Neural progenitor cell (in vitro differentiated cells): Measurements from ENCODE around the gene SIGLEC5. TPM values are rescaled to one million over a fixed set of nuclear protein-coding genes. Genes with fewer than 3 reads are reported as not detected.
"Not testable (repeated sequence)": the region's sequence is repeated elsewhere in the genome, so short reads cannot be mapped to it uniquely, and the experiment has no call there.

Source experiments
- DNase-seq: peaks from one replicate; pipeline ENCODE4 v3.0.0-alpha.2; 2016; ENCODE audit warnings: low spot score
- H2AFZ ChIP-seq: fragments of 200-600 bp; sonication (generic); replicated peaks from 2 replicates; pipeline ENCODE4 v1.6.1; 2016; ENCODE audit warnings: antibody characterized with exemption
- H3F3A ChIP-seq: fragments of 200-600 bp; sonication (generic); 2 replicates; pipeline ENCODE4 v1.6.1; 2016; ENCODE audit warnings: antibody characterized with exemption, low read depth
- H3K27ac ChIP-seq: fragments of 200-600 bp; sonication (generic); 2 replicates; pipeline ENCODE4 v1.5.1; 2016; ENCODE audit warnings: mild to moderate bottlenecking
- H3K27me3 ChIP-seq: fragments of 200-600 bp; sonication (generic); 2 replicates; pipeline ENCODE4 v1.6.1; 2016; ENCODE audit warnings: mild to moderate bottlenecking, moderate library complexity
- H3K36me3 ChIP-seq: fragments of 200-600 bp; sonication (generic); 2 replicates; pipeline ENCODE4 v1.5.1; 2016
- H3K4me1 ChIP-seq: fragments of 200-600 bp; sonication (generic); 2 replicates; pipeline ENCODE4 v1.6.1; 2016; ENCODE audit warnings: mixed run types
- H3K4me2 ChIP-seq: fragments of 200-600 bp; sonication (generic); 2 replicates; pipeline ENCODE4 v1.6.1; 2016
- H3K4me3 ChIP-seq: fragments of 200-600 bp; sonication (generic); 2 replicates; pipeline ENCODE4 v1.5.1; 2016
- H3K79me2 ChIP-seq: fragments of 200-600 bp; sonication (generic); 2 replicates; pipeline ENCODE4 v1.6.1; 2016; ENCODE audit warnings: low read depth
- H3K9ac ChIP-seq: fragments of 200-600 bp; sonication (generic); 2 replicates; pipeline ENCODE4 v1.6.1; 2016
- H3K9me3 ChIP-seq: fragments of 200-600 bp; sonication (generic); 2 replicates; pipeline ENCODE4 v1.5.1; 2016; ENCODE audit warnings: low read depth
- H4K20me1 ChIP-seq: fragments of 200-600 bp; sonication (generic); 2 replicates; pipeline ENCODE4 v1.6.1; 2016; ENCODE audit warnings: low read depth
- H3K27ac Mint-ChIP-seq: 3 replicates; pipeline ENCODE4 v1.8.0; 2021; ENCODE audit warnings: mixed read lengths
- H3K27me3 Mint-ChIP-seq: 2 replicates; pipeline ENCODE4 v1.8.0; 2022; ENCODE audit warnings: low read depth, mild to moderate bottlenecking, inconsistent platforms, moderate library complexity, mixed read lengths; ENCODE audit not compliant: insufficient read depth
- H3K36me3 Mint-ChIP-seq: 3 replicates; pipeline ENCODE4 v1.8.0; 2021; ENCODE audit warnings: mixed read lengths
- H3K4me1 Mint-ChIP-seq: 3 replicates; pipeline ENCODE4 v1.8.0; 2021; ENCODE audit warnings: mixed read lengths
- H3K4me3 Mint-ChIP-seq: 3 replicates; pipeline ENCODE4 v1.8.0; 2021; ENCODE audit warnings: mild to moderate bottlenecking, moderate library complexity, mixed read lengths
- H3K9me3 Mint-ChIP-seq: 3 replicates; pipeline ENCODE4 v1.8.0; 2020; ENCODE audit warnings: mixed read lengths
- EZH2 ChIP-seq: fragments of 200-600 bp; sonication (generic); IDR thresholded peaks from 2 replicates; pipeline ENCODE4 v1.6.1; 2017; ENCODE audit warnings: antibody characterized with exemption, mild to moderate bottlenecking, moderate library complexity
- EZH2phosphoT487 ChIP-seq: fragments of 200-600 bp; sonication (generic); IDR thresholded peaks from 2 replicates; pipeline ENCODE4 v1.6.1; 2017; ENCODE audit warnings: antibody characterized with exemption
- total RNA-seq: library from RNA; depleted of rRNA; stranded (reverse); fragments of >200 nt; gene quantifications from 2 replicates; pipeline ENCODE4 v1.2.3, GENCODE V29; 2015; ENCODE audit warnings: low replicate concordance
- TF ChIP-seq, protein P1 (sequence below): fragments of 200-600 bp; sonication (generic); IDR thresholded peaks from 2 replicates; pipeline ENCODE4 v1.5.1; 2017; ENCODE audit warnings: antibody characterized with exemption, mild to moderate bottlenecking

SIGLEC5 gene
- total RNA-seq, 1 donor from 2014 or later, result not detected

DNA sequence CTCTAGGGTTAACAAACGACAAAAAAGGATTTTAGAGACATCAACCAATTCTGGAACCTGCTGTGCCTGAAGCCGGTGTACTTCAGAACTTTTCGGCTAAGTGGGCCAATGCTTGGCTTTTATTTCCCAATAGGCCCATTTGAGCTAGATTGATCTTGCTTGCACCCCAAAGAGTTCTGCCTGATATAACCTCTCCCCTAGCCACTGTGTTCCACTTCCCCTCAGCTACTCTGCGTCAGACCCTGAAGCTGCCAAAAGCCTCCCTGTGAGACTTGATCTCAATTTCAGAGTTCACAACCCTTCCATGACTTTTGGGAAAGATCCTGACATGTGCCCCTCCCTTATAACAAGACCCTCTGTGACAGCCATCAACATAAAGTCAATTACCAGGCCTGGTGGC, 22.1 kb upstream of the SIGLEC5 start:
- Histone ChIP-seq H3K4me2 (no peak overlapping the region), H3K27me3 (no peaks in the 10 kb centered on the region), H3K4me1 (no peaks in the 10 kb centered on the region), H3K9ac (no peak overlapping the region), H3K27ac (no peak overlapping the region), H3K9me3 (no peaks in the 10 kb centered on the region), H3F3A (no peaks in the 10 kb centered on the region), H4K20me1 (no peaks in the 10 kb centered on the region), H3K36me3 (no peaks in the 10 kb centered on the region), H3K4me3 (no peak overlapping the region), H2AFZ (no peak overlapping the region), H3K79me2 (no peaks in the 10 kb centered on the region)
- DNase-seq, result no peak
- no peak overlapping the region for H3K27ac Mint-ChIP-seq
- no peaks in the 10 kb centered on the region for H3K36me3 Mint-ChIP-seq
- H3K9me3 Mint-ChIP-seq, result peaks cover 3% of the 10 kb centered on the region
- no peak overlapping the region for H3K4me3 Mint-ChIP-seq
- peaks cover 2% of the 10 kb centered on the region for H3K4me1 Mint-ChIP-seq
- peaks cover 11% of the 10 kb centered on the region for H3K27me3 Mint-ChIP-seq
- TF ChIP-seq, protein P1, sequence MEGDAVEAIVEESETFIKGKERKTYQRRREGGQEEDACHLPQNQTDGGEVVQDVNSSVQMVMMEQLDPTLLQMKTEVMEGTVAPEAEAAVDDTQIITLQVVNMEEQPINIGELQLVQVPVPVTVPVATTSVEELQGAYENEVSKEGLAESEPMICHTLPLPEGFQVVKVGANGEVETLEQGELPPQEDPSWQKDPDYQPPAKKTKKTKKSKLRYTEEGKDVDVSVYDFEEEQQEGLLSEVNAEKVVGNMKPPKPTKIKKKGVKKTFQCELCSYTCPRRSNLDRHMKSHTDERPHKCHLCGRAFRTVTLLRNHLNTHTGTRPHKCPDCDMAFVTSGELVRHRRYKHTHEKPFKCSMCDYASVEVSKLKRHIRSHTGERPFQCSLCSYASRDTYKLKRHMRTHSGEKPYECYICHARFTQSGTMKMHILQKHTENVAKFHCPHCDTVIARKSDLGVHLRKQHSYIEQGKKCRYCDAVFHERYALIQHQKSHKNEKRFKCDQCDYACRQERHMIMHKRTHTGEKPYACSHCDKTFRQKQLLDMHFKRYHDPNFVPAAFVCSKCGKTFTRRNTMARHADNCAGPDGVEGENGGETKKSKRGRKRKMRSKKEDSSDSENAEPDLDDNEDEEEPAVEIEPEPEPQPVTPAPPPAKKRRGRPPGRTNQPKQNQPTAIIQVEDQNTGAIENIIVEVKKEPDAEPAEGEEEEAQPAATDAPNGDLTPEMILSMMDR, result no peak
- TF ChIP-seq EZH2phosphoT487, result no peak
- TF ChIP-seq EZH2, result no peak

DNA sequence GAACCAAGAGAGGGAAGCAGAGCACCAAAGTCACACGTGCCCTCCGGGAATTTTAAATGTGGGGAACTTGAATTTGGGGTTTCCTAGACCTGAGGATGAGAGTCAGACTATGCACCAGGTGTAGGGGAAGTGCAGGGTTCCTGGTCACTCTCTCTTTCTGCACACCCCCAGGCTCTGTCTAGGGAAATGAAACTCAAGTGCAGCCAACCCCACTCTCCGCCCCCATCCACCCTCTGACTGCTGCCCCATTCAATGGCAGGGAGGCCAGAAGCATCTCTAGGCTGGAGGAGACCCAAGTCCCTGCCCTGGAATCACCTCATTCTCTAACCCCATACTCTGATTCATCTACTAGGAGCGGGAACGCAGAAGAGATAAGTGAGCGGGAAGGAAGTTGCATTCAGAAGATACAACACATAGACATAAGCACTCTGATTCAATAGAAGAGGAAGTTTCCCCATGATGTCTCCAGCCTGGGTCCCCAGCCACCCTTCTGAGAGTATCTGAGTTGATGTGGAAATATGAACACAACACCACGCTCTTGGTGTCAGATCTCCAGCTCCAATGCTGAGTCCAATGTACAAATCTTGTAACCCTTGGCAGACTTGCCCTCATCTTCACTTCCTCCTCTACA, 21.1 kb upstream of the SIGLEC5 start:
- H3K4me2 ChIP-seq, result no peak overlapping the region
- H3K9me3 Mint-ChIP-seq, result no peaks in the 10 kb centered on the region
- no peaks in the 10 kb centered on the region for H3K27me3 ChIP-seq
- no peak overlapping the region for H2AFZ ChIP-seq
- no peak overlapping the region for H3K27ac Mint-ChIP-seq
- H3K4me3 Mint-ChIP-seq, result no peak overlapping the region
- TF ChIP-seq EZH2 (no peak), EZH2phosphoT487 (no peak)
- TF ChIP-seq, protein P1, result no peak
- H4K20me1 ChIP-seq, result no peaks in the 10 kb centered on the region
- no peaks in the 10 kb centered on the region for H3K4me1 Mint-ChIP-seq
- H3K27ac ChIP-seq, result no peak overlapping the region
- no peak overlapping the region for H3K9ac ChIP-seq
- H3K36me3 ChIP-seq, result no peaks in the 10 kb centered on the region
- H3K9me3 ChIP-seq, result no peaks in the 10 kb centered on the region
- no peak for DNase-seq
- no peaks in the 10 kb centered on the region for H3K4me1 ChIP-seq
- no peaks in the 10 kb centered on the region for H3K36me3 Mint-ChIP-seq
- no peaks in the 10 kb centered on the region for H3F3A ChIP-seq
- no peaks in the 10 kb centered on the region for H3K79me2 ChIP-seq
- peaks cover 7% of the 10 kb centered on the region for H3K27me3 Mint-ChIP-seq
- H3K4me3 ChIP-seq, result no peak overlapping the region

DNA sequence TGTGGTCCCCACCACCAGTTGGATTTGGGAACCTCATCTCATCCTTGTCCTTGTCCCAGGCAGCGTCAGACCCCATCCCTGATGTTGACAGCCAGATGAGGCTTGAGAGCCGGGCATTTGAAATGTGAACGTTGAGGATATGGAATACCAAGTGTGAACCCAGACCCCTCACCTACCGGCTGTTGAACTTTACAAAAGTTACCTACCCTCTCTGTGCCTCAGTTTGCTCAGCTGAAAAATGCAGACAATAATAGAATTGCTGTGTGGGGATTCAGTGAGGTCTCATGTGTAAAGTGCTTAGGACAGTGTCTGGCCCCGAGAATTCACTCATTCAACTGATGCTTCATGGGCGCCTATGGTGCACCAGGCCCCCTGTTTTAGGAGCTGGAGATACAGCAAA, 17.1 kb upstream of the SIGLEC5 start:
- H3K36me3 Mint-ChIP-seq, result no peaks in the 10 kb centered on the region
- Histone ChIP-seq H3K9ac (no peak overlapping the region), H2AFZ (no peak overlapping the region), H3K9me3 (no peaks in the 10 kb centered on the region), H3K79me2 (no peaks in the 10 kb centered on the region), H4K20me1 (no peaks in the 10 kb centered on the region), H3K4me3 (no peak overlapping the region), H3K27me3 (no peaks in the 10 kb centered on the region), H3K4me1 (no peaks in the 10 kb centered on the region), H3K36me3 (no peaks in the 10 kb centered on the region), H3F3A (no peaks in the 10 kb centered on the region), H3K27ac (no peak overlapping the region), H3K4me2 (no peak overlapping the region)
- DNase-seq, result no peak
- H3K27me3 Mint-ChIP-seq, result peaks cover 14% of the 10 kb centered on the region
- no peak overlapping the region for H3K4me3 Mint-ChIP-seq
- TF ChIP-seq, protein P1, result no peak
- TF ChIP-seq EZH2, result no peak
- no peak for TF ChIP-seq EZH2phosphoT487
- H3K4me1 Mint-ChIP-seq, result no peaks in the 10 kb centered on the region
- H3K9me3 Mint-ChIP-seq, result peaks cover 3% of the 10 kb centered on the region
- H3K27ac Mint-ChIP-seq, result no peak overlapping the region

DNA sequence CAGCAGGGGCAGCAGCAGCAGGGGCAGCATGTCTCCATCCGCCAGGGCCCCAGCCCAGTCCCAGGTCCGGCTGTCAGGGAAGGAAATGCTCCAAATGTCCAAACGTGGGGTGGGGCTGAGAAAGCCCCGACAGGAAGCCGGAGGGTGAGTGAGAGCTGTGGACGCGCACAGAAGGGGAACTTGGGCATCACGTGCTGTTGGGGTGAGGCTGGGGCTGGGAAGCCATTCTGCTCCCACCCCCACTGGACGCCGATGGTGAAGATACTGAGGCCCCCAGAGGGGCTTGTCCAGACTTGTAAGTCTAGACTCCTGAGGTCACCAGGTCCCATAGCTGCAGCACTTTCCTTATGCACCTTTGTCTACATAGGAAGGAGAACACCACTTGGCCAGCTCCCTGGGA, 16.5 kb upstream of the SIGLEC5 start, which contains the start of gene SIGLEC14:
Gene SIGLEC14 (minus strand): TSS at position 96 of the 400 bp plus-strand sequence. CDS start 66 bp downstream, at position 30.
- H3K9me3 ChIP-seq, H3K27me3 ChIP-seq, H3K9ac ChIP-seq, H3K36me3 ChIP-seq, H3K4me3 Mint-ChIP-seq, DNase-seq, H3K4me3 ChIP-seq, H3K36me3 Mint-ChIP-seq, H3K27ac Mint-ChIP-seq, H3K79me2 ChIP-seq, H3K4me1 ChIP-seq, H3K4me2 ChIP-seq, H4K20me1 ChIP-seq, H2AFZ ChIP-seq, H3K27ac ChIP-seq, H3K9me3 Mint-ChIP-seq, H3K4me1 Mint-ChIP-seq, H3F3A ChIP-seq: not testable (repeated sequence)
- peaks cover 14% of the 10 kb centered on the region for H3K27me3 Mint-ChIP-seq
